NCI-H1694 (cell line): ENCODE data around the gene PLCB1.
"Not testable (repeated sequence)": the region's sequence is repeated elsewhere in the genome, so short reads cannot be mapped to it uniquely, and the experiment has no call there.

Experiments used
- DNase-seq: peaks from one replicate; lab custom pipeline; 2025; lab: John Stamatoyannopoulos, UW

Gene PLCB1

GRCh38 chr20:8404912-8405635 is 273.0 kb downstream of the PLCB1 start:
- DNase-seq: no peak

GRCh38 chr20:8406391-8406790 is 274.3 kb downstream of the PLCB1 start:
- DNase-seq: no peak

- DNase-seq: no peak
Measured at GRCh38 chr20:8408587-8409307, 276.7 kb downstream of the PLCB1 start.

- DNase-seq: no peak
Measured at GRCh38 chr20:8413691-8414090, 281.6 kb downstream of the PLCB1 start.

GRCh38 chr20:8414586-8415274 is 282.7 kb downstream of the PLCB1 start:
- DNase-seq: no peak

- DNase-seq: no peak
Measured at GRCh38 chr20:8421981-8422380, 289.9 kb downstream of the PLCB1 start.

GRCh38 chr20:8423482-8423881 is 291.4 kb downstream of the PLCB1 start:
- DNase-seq: peak; percentile 9

GRCh38 chr20:8424010-8424409 is 291.9 kb downstream of the PLCB1 start:
- DNase-seq: no peak

GRCh38 chr20:8425016-8425415 is 292.9 kb downstream of the PLCB1 start:
- no peak for DNase-seq

GRCh38 chr20:8425802-8426201 is 293.7 kb downstream of the PLCB1 start:
- DNase-seq: no peak

GRCh38 chr20:8427419-8428040 is 295.5 kb downstream of the PLCB1 start:
- no peak for DNase-seq

- no peak for DNase-seq
Measured at GRCh38 chr20:8428988-8429387, 296.9 kb downstream of the PLCB1 start.

- DNase-seq: peak; percentile 91
Measured at GRCh38 chr20:8431538-8432434, 299.7 kb downstream of the PLCB1 start.

GRCh38 chr20:8432435-8433148 is 300.5 kb downstream of the PLCB1 start:
- DNase-seq: no peak

GRCh38 chr20:8433291-8433690 is 301.2 kb downstream of the PLCB1 start:
- DNase-seq: no peak

- no peak for DNase-seq
Measured at GRCh38 chr20:8434326-8434876, 302.3 kb downstream of the PLCB1 start.

GRCh38 chr20:8435285-8436035 is 303.4 kb downstream of the PLCB1 start:
- DNase-seq: no peak

- not testable (repeated sequence) for DNase-seq
Measured at GRCh38 chr20:8436938-8437337, 304.9 kb downstream of the PLCB1 start.

GRCh38 chr20:8438748-8439147 is 306.7 kb downstream of the PLCB1 start:
- DNase-seq: no peak
